Fibroblast of skin of left biceps (primary cell): ENCODE data around the gene TXNDC11.

Source experiments
- DNase-seq, 2 experiments: peaks; one replicate each; pipeline ENCODE4 v3.0.0-alpha.2; 2013; ENCODE audit warnings: low read depth in 2 of 2

The TXNDC11 gene

DNA sequence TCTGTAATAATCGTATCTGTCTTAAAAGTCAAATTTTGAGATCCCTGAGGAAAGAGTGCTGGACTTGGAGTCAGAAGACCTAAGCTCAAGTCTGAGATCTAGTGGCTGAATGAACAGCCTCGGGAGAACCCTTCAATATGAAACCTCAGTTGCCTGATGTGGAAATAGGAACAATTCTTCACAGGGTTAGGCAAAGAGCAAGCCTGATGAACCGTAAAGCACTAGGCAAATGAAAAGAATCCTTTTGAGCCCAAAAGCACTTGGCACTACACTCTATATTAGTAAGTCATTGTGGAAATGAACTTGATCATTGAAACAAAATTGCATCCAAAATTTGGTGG is 20.2 kb downstream of the TXNDC11 start:
- no peak for DNase-seq

DNA sequence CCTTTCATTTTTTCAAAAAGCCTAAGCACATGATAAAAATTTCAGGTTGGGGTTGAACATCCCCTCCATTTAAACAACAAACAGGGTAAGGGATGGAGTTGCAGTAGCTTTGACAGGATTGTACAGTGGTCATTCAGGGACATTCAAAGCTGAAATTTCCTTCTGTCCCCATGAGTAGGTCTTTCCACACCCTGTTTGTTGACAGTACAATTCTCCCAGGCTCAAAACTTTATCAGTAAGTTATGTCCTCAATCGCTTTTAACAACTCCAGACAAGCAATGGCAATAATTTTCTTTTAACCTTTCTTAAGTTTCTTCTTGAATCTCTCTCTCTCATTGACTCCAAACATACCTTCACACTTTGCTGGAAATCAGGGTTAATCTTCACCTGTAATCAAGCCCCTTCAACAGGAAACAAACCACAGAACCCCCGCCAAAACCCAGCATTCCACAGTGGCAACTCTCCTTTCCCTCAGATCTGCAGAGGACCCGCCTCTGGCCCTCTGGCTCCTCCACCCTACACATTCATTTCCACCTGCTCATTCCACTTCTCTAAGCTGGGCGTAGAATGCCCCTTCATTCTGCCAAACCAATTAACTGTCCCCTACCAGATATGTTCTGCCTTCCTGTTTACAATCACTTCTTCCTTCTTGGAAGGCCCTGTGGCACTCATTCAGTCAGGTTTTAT is 20.7 kb downstream of the TXNDC11 start:
- DNase-seq, result no peak

DNA sequence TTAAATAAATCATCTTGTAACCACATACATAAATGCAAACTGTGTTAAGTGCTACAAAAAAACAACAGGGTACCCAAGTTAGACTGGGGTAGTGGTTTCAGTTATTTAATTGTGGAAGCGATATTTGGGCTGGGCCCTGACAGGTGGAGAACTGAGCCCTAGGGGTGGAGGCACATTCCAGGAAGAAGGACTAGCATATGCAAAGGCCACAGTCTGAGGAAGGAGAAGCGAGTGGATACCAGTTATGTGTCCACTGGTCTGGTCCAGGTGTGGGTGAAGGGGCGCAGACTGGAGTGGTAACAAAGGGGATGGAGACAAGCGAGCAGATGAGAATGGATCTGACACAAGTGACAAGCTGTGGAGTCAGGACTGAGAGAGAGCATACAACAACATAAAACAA is 22.9 kb downstream of the TXNDC11 start:
- DNase-seq, result no peak

DNA sequence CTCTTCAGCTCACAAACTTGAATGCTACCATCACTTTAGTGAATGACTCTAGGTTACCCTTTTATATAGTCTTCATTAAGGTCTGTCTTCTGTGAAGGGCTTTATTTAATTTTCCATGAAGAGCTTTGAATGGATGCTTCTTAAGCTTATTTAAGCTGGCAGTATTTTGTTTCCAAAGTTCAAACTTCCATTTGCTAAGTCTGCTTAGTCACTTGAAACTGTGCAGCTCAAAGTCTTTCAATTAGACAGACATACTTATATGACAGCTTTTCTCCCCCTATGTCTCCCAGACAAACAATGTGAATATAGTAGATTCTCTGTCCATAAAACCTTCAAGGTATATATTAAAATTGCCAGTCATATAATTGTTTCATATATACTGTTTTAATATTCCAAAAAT is 23.5 kb downstream of the TXNDC11 start:
- no peak for DNase-seq

DNA sequence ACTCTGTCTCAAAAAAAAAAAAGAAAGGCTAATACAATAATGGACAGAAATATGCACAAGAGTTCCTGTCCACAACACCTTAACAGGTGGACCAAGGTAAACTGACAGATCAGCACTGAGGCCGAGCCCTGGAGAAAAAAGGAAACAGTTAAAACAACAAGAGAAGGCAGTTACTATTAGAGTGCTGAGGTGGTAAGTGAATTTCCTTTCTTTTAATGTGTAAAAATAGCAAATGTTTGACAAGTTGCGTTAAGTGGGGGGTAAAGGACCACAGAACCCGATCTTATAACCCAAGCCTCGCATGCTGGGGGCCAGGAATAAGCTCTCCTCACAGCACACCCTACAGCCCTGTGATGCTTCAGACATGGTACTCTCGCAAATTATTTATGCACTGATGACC is 24.8 kb downstream of the TXNDC11 start:
- no peak for DNase-seq

DNA sequence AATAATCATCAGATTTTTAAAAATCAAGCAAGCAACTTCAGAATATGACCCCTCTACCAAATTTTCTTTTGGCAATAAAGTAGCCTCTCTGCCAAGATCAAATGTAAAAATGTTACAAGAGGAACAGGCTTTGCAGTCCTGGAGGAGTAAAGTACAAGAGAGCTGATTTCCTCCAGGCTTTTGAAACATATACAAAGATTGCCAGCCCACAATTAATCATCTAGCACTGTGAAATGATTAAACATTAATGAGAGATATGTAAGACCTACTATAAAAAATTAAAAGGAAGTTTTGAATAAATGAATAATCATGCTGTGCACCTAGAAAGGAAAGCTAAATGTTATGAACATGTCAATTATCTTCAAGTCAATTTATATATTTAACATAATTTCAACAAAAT is 26.3 kb downstream of the TXNDC11 start:
- DNase-seq, result no peak

DNA sequence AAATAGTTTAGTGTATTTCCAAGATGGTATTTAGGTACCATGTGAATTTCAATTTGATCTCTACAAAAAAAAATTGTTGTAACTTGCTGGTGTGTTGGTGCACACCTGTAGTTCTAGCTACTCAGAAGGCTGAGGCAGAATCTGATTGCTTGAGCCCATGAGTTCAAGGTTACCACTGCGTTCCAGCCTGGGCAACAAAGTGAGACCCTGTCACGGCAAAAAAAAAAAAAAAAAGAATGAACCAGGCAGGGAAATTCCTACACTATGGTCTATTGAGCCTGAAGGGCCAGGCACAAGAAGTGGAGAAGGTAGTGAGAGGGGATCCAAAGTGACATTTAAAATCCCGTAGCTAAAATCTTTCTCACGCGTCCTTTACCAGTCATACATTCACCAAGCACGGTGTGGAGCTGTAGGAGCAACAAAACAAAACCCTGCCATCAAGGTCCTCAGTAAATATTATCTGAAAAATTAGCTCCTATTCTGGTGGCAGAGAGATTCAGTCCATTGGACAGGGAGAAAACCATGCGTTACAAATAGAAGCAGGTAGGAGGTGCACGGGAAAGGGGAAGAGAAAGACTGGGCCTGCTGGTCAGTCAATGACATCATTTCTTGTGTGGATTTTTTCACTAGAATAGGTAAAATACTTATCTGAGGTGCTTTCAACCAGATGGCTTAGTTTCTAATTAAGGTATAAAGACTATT is 27.3 kb downstream of the TXNDC11 start:
- no peak for DNase-seq

DNA sequence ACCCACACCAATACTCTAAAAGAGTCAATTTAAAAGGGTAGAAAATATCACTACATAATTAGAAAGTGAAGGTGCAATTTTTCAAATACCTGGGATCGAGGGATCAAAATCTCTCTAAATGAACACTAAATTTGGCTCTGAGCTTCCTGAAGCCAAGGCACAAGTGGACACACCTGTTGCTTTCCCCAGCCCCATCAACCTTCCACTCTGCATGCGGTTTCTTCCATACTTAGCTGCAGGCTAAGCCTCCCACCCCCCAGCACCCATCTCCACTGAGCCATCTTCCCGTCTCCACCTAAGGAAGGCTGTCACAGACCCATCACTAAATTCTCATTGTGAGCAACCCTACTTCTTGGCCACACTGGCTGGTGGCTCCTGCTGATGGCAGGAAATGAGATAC is 30.5 kb downstream of the TXNDC11 start:
- no peak for DNase-seq

DNA sequence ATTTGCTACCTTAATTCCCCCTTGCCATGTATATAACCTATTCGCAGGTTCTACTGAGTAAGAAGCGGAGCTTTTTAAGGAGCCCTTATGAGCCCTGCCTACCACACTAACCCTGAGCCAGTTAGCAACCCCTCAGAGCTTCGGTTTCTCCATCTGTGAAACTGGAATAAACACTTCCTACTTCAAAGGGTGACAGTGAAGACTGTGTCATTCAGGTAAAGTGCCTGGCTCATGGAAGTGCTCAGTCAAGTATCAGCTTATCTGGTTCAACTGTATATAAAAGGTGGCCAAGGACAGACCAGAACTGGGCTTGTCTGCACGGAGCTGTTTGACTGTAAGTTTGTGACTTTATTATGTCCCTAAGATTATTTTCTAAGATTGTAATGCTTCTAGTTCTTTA is 31.0 kb downstream of the TXNDC11 start:
- DNase-seq, result no peak

DNA sequence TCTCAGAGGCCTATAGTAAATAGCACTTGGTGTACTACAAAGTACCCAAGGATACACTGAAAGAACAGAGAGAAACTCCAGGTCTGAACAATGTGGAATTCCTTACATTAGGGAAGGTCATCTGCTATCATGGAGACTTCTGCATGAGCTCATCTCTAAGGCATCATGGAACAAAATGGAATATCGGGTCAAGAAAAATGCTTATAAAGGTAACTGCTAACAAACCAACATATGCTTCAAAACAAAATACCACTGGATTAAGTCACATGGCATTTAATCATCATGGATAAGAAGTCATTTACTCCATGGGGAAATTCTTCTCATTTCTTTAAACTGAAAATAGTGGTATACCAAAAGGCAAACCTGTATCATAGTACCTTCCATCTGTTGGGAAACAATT is 34.2 kb downstream of the TXNDC11 start:
- DNase-seq, result no peak

DNA sequence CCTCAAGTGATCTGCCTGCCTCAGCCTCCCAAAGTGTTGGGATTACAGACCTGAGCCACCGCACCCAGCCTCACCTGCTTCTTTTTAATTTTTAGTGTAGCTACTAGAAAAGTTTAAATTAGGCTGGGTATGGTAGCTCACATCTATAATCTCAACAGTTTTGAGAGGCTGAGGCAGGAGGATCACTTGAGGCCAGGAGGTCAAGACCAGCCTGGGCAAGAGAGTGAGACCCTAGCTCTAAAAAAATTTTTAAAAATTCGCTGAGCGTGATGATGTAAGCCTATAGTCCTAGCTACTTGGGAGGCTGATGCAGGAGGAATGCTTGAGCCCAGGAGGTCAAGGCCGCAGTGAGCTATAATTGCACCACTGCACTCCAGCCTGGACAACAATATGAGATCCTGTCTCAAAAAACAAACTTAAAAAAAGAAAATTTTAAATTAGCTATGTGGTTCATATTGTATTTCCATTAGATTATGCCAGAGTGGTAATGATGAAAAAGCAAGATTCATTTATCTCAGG is 34.9 kb downstream of the TXNDC11 start:
- no peak for DNase-seq

DNA sequence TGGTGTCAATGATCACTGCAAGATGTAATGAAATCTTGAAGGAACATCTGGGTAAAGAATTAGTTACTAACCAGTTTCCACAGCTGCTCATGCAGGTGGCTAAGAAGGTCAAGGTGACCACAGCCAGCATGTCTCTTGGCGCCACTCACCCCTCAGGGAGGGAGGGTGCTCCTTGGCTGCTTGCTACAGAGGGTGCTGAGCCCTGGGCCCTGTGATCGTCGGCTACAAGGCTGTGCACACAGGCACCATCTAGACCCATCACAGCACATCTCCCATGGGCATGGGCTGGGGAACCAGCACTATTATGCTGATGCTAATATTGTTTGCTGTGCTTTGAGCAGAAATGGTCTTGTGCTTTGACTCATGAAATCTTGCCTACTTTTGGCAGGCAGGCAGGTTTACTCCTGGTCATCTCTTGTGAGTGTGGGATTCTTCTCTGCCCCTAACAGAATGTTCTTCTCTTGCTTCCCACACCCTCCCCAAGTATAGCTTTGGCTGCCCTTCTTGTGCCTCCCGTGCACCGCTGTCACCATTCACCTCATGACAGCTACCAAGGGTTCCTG is 36.4 kb downstream of the TXNDC11 start:
- no peak for DNase-seq

DNA sequence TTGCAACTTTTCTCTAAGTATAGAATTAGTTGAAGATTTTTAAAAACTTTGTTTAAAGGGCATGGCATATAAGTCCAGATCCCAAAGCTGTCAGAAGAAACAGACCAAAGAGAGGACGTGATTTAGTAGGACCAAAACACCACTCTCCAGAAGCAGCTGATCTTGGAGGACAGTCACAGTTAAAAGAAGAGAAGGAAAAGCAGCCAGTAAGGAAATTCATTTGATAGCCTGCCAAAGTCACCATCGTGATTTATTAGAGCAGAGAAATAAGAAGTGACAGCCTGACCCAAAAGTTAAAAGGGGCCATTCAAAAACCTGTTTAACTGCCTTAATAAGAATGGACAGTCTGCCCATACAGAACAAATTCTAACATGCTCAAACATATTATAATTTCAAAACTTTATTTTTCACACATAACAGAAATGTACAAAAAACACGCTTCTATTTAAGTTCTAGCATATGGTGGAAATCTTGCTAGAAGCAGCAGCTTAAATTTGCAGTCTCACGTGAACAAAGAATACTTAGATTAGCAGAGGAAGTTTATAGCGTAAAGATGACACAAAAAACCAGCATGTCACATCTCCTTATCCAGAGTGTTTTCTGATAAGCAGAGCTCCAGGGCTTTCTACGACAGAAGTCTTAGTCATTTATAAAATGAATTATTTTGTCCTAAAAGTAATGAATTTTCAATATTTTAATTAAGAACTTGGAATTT is 37.2 kb downstream of the TXNDC11 start:
- DNase-seq, result no peak

DNA sequence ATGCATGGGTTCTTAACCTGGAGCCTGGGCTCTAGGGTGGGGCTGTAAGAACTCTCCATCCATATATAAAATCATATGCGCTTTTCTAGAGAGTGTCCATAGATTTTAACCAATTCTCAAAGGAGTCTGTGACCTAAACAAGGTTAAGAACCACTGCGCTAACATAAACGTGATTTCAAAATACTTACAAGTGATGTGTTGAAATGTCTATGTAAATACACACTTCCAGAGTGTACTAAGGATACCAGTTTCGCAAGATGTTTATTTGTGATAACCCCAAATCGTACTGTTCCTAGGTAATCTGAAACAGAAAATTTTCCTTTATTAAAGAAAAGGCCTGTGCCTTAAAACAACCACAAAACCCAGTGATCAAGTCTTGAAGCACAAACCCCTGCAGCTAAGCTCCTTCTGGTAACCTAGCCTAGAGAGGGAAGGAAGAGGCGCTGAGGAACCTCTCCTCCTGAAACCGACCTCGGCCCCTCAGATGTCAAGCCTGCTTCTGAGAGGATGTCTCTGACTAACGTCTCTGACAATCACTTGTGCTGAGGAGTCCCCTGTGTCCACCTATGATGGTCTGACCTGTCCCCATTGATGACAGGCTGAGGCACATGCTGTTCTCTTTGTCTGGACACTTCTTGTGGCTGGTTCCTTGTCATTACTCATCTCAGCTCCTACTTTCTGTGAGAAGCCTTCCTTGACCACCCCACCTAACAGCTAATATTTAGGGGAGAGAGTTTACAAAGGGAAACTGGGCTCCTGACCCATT is 42.2 kb downstream of the TXNDC11 start:
- DNase-seq, result no peak

DNA sequence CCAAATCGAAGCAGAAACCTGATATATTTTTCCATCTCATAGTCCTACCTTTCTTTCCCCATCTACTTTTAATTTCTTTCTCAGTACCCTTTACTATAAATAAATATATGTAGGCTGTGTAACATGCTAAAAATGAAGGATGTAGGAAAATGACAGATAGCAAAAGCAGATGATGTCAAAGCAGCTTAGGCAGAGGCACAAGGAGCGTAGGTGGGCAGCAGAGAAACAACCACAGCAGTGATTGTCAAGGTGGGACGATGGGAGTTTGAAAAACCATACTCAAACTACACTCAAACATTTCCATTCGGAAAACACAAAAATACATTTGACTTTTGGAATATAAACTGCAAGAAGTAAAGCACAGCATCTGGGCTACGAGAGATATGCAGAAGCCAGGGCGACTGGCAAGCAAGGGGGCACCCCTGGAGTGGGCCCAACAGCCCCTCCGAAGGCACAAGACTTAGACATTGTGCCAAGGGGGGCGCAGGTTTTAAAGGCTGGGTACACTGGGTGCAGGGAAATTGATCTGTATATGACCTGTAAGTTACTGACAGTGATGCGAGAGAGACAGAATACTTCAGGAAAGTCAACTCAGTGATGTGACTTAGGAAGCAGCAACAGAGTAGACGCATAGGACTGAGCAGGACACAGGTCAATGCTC is 43.3 kb downstream of the TXNDC11 start:
- DNase-seq, result no peak

DNA sequence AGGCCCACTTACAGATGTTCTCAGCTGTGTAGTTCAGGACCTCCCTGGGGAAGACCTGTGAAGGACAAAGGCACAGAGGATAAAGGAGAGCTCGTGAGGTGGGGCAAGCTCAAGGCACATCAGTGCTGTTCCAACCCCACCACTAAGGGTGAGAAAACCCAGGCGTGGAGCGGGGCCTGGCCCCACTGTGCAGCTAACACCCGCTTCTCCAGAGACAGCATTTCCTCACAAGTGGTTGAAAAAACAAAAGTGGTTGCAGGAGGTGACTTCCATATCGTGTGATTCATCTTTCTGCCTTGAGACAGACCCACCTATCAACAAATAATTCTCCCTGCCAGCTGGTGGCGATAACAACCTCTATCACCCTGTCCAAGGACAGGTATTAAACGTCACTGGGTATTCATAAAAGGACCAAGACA is 44.4 kb downstream of the TXNDC11 start:
- DNase-seq, result no peak

DNA sequence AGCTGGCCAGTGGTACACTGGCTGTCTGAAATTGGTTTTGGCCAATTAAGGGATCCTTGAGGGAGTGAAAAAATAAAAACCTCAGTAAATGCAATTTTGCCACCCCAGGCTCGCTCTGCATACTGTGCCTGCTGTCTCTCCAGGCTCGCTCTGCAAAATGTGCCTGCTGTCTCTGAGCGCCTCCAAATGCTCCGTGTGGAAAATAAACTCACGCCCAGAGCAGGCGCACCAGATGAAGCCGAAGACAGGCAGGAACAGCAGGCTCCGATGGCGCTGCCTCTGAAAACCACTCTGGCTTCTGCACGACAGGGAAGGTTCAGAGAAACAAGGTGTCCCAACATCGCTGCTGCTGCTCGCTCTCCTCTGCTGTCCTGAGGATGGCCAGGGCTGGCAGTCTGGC is 45.3 kb downstream of the TXNDC11 start:
- DNase-seq, result no peak

DNA sequence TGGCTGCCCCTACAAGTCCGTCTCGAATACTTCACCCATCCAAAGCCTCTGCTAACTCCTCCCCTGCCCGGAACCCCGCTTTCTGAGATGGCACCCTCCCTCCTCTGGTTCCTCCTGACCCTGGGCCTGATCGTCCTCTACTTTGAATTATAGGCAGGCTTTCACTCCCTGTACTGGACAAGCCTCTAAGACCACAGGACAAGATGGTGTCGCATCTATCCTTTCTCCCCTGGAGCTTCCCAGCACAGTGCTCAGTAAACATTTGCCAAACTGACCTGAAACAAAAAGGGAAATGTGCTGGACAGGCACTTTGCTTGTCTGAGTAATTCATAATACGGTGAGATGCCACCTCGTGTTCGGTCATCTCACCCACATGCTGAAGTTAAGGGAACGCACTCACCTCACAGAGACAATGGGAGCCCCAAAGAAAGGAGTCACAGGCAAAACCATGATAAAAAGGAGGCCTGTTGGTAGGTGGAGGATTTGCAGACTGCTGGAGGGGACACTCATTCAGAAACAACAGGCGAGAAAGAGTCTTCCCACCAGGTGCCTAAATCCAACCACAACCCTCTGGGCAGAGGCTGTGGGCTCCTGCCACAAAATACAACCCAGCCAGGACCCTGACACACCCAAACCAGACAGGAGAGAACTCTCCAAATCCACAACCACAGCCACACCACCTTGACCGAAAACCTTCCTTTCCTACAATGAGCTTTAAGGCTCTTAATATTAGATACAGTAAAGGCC is 46.2 kb downstream of the TXNDC11 start:
- DNase-seq, result no peak

DNA sequence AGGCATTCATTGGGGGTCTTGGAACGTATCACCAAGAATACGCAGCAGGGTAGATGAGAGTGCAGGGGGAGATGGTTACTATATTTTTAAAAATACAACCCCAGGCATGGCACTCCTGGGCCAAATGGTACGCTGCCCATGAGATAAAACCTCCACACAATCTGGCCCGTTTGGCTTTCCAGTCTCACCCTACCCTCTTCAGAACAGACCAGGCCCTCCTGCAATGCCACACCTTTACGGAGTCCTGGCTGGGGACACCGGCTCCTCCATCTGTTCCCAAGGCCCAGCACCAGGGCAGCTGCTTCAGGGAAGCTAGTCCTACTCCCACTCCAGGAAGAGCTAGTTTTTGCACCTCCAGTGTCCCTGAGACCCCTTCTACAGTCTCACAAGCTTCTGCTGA is 50.0 kb downstream of the TXNDC11 start:
- no peak for DNase-seq

DNA sequence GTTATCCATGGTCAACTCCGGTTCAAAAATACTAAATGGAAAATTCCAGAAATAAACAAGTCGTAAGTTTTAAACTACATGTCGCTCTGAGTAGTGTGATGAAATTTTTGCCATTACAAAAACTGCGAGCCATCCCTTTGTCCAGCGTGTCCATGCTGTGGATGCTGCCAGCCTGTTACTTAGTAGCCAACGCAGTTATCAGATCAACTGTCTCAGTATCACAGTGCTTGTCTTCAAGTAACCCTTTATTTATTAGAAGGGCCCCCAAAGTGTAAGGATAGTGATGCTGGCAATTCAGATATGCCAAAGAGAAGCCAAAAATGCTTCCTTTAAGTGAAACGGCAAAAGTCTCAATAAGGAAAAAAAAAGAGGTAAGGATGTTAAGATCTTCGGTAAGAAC is 50.5 kb downstream of the TXNDC11 start:
- DNase-seq, result no peak

DNA sequence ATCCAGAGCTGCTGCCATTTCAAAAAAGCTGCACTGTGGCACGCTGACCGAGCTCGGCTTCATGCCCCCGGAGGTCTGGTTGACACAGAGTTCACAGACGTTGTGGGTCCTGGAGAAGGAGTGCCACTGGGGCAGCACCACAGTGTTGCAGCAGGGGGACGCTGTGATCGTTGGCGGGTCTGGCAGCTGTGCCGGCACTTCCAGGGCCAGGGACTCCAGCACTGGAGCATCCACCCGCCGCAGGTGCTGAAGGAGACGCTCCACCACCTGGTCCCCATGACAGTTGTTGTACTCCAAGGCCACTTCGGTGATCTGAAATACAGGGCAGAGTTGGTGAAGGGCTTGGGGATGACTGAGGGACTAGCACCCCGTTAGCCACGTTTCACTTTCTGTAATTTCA is 50.9 kb downstream of the TXNDC11 start:
- DNase-seq, result no peak
